GM21447 (cell line): ENCODE results near the gene LRRC27.
A peak's percentile ranks its signal among the peaks of the same experiment; 100 is the strongest.

Experiments
- ATAC-seq: cut with Tn5 transposase; IDR thresholded peaks from one replicate; pipeline ENCODE4 v1.9.1; 2021; ENCODE audit not compliant: unreplicated experiment

LRRC27 gene

DNA sequence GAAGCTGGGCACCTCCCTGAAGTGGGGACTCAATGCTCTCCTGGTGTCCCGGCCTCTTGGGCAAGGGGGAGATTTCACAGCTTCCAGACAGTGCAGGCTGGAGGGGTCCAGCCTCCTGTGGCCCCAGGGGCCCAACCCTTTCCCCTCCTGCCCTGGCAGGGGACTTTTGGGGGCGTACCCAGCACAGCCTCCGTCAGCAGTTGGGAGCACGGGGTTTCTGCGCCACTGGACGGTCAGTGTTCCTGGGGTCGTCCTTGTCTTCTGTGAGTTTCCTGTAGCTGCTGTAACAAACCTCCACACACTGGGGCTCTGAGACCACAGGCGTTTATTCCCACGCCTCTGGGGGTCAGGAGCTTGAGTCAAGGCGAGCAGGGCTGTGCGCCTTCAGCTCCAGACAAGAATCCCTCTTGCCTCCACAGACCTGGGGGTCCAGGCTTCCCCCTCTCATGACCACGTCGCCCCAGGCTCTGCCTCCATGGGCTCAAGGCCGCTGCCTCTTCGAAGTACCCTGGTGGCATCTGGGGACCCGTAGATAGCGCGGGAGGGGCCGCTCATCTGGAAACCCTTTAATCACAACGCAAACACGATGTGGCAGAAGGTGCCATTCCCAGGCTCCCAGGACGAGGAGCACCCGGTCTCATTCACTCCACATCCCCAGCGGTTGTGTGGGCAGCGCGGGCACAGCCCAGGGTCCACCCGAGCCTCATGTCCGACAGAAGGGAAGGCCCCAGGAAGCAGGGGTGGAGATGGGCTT, 79.0 kb downstream of the LRRC27 start:
- no peak for ATAC-seq

- no peak for ATAC-seq
Observed at GRCh38 chr10:132411561-132412253, 79.7 kb downstream of the LRRC27 start.

DNA sequence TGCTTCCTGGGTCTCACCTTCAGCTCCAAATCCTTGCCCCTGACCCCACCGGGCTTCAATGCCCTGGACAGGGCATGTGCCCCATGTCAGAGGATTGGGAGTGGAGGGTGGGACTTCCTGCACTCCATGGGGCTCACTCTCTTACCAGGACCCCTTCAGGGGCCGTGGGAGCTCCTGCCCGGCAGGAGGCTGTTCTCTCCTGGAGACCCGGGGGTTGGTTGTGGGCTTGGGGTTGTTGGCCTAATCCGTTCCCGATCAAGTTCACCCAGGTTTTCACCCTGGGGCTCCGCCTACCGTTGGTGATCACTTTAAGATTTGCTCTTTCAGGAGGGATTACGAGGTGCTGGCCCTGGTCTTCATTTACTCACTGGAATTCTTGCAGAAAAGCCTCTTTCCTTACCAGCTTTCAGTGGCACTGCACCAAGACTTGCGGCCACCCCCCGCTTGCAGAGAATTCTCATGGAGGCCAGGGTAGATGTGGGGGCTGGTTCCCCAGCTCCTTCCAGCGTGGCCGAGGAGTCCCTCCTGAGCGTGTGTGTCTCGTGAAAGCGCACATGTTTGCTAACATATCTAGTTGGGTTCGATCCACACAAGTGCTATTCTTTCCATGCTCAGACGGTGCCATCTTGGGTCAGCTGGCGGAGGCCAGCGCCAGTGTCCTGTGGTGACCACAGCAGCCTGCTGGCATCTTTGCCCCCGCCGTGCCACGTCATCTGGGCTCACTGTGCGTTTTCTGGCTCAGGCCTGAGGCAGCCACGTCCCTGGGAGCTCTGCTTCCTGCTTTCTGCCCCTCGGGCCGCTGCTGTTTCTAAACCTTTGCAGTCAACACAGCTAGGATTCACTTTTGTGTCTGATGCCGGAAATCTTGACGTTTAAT, 80.6 kb downstream of the LRRC27 start:
- ATAC-seq, result no peak

DNA sequence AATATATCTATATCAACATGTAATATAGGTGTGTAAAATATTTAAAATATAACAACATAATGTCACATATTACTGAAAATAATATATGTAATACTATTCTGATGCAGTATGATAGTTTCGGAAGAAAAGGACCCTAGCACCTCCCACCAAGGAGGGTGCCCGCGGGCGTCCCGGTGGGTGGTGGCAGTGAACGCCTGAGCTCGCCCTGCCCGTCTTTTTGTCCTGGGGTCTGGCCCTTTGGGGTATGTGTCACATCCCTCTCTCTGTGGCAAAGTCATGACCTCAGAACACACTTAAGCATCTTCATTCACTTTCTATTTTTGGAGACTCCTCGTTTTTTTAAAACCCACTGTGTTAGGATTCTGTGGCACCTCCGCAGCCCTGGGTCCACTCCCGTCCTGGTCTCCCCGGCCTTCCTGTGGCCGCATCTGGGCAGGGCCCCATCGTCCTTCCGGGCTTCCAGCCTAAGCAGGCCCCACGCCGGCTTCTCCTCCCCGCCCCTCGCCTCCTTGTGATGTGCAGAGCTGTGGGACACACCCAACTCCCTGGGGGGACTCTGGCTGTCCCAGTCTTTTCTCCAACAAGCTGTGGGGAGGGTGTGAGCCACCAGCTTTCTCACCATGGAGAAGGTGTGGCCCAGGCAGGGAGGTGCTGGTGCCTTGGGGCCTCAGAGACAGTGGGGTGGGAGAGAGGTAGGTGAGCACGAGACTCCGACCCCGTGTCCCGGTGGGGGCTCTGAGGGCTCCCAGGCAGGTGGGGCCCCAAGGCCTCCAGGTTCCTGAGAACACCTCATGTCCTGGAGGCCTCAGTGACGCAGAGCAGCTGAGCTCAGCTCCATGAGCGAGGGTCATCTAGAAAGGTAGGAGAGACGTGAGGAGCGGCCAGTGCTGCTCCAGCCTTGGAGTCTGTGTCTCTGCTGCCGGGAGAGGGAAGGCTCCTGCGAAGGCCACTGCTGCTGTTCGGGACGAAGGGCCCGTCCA, 81.5 kb downstream of the LRRC27 start:
- ATAC-seq, result no peak

DNA sequence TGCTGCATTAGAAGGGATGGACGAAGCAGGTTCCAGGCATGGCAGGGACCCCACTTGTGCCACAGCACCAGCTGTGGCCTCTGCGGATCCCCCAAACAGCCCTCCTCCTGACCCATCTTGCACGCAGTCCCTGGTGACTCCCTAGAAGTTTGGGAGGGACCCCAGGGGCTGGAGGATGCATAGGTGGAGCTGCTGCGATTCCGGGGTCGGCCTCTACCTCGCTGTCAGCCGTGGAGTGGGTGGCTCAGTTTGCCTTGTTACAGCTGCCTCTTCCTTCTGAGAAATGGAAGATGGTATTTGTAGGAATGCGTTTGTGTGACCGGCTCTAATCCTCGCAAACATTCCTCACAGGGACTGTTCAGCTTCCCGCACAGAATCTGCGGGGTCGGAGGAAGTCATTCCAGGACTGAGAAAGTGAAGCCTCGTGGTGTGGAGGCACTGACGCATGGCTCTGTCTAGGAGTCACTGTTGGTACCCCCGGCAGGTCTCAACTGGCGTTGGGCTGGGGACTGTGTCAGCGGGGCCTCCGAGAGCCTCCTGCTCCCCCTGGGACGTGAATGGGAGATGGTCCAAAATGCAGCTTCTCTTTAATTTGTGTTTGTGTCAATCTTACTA, 82.5 kb downstream of the LRRC27 start:
- ATAC-seq, result no peak

GRCh38 chr10:132415255-132415654, 83.3 kb downstream of the LRRC27 start:
- no peak for ATAC-seq

DNA sequence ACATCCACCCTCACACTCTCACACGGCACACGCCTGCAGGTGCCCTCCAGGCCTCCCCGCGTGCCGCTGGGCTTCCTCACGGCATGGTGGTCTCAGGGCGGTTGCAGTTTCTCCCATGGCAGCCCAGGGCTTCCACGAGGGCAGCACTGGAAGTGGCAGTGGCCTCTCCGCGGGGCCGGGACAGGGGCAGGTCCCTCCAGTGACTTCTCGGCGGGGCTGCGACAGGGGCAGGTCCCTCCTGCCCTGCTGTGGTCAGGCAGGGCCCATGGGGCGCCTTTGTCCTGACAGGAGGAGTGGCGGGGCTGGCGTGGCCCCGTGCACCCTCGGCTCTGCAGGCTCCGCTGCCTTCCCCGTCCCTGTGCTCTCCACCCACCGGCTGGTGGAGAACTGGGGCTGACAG, 84.0 kb downstream of the LRRC27 start:
- no peak for ATAC-seq

GRCh38 chr10:132416566-132417256, 84.7 kb downstream of the LRRC27 start:
- ATAC-seq, result no peak

DNA sequence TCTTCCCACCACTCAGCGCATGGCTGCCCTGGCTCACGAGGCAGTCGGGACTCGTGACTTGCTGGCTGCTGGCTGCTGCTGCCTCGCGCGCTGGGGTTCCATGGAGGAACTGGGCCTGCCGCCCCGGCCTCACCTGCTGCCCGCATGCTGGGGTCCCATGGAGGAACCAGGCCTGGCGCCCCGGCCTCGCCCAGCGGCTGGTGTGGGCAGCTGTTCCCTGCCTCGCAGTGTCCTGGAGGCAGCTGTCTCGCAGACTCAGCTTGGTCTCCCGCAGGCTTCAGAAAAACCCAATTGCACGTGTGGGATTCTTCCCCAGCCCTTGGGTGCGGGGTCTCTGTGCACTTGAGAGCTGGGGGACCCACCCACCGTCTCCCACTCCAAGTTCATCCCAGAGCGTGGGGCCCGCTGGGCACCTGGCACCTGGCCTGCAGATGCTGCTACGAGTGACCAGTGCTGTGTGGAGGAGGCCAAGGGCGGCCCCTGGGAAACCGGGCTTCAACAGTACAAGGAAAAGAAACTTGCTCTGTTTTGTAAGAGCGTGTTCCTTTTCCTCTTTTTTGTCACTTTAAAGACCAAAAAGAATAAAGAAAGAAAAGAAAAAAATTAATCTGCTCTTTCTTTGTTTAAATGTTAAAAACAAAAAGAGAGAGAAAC, 85.4 kb downstream of the LRRC27 start:
- no peak for ATAC-seq

DNA sequence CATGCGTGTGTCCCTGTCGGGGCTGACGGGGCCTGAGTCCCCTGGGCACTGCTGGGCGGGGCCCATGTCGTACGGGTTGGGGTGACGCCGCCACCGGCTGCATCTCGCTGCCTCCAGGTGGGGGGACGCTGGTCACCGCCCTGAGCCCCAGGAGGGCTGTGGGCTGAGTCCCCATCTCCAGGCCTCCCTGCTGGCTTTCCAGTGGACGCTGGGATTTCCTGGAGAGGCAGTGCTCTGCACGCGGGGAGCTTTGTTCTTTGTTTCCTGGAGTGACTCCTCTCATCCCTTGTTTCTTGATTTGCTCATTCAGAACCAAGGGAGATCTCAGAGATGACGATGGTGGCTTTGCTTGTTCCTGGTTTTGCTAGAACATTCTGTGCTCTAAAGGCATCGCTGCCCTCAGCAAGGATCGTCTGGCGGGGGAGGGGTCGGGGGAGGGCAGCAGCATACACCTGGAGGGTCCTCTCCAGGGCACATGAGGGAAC, 86.0 kb downstream of the LRRC27 start:
- no peak for ATAC-seq

DNA sequence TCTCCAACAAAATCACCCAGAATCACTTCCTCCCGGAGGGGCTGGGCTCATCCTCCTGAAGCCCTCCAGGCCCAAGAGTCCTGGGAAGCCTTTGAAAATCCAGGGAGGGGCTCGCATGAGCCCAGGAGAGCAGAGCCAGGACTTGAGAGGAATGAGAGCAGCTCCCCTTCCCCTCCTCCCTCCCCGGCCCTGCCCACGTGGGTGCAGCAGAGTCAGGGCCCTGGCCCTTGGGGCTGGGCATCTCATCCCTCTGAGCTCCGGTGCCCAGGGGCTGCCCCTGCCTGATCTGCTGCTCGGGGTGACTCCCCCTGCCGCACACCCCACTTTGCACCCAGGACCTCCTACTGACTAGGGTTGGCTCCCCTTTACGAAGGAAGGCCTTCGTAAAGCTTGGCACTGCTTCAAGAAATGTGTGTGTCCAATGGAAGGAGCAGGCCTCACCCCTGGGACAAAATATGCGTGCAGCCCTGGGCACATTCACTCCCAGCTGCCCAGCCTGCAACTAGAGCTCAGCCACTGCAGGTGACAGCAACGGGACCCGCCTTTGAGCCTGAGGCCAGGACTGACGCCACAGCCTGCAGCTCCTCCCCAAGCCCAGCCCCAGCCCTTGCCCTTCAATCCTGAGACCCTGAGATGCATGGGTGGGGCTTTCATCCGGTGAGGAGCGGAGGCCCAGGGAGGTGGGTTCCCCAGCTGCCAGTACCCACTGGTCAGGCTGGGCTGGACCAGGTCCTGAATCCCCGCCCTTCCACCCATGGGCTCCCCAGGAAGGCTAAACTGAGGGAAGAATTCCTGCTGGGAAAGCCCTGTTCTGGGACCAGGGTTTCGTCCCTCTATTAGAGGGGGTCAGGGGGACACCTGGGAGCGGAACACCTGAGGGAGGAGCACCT, 86.8 kb downstream of the LRRC27 start:
- ATAC-seq, result no peak

- ATAC-seq, result no peak
Observed at GRCh38 chr10:132419538-132420468, 87.8 kb downstream of the LRRC27 start.

DNA sequence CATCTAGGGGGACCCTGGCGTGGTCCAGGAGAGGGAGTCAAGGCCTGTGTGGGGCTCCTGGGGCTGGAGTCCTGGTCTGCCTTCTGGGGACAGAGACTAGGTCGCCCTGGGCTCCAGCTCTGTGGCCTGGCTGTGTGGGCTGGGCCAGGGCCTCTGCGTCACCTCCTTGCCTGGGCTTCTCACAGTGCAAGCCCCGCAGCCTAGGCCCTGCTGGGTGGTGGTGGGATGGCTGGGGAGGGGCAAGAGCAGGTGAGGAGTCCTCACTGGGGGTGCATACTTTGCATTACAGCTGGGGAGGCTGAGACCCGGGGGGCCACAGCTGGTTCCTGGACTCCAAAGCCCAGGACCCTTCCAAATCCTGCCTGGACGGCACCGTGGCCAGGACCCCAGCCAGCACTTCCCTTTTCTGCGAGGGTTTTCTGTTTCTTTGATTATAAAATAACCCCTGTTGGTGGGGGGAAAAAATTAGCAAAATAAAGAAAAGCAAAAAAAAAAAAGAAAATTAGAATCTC, 88.5 kb downstream of the LRRC27 start:
- ATAC-seq, result no peak

GRCh38 chr10:132420981-132421846, 89.2 kb downstream of the LRRC27 start:
- ATAC-seq, result peak; percentile 42
